Ectodermal cell (in vitro differentiated cells): ENCODE measurements around the gene SLC9C2.
"Not testable (repeated sequence)": the region's sequence is repeated elsewhere in the genome, so short reads cannot be mapped to it uniquely, and the experiment has no call there.

Source experiments
- H3K27ac ChIP-seq: 2 replicates; pipeline ENCODE4 v1.7.0; 2013; ENCODE audit warnings: mild to moderate bottlenecking, low read depth, low read length; ENCODE audit not compliant: insufficient read depth, poor library complexity, severe bottlenecking
- H3K27me3 ChIP-seq: 2 replicates; pipeline ENCODE4 v1.7.0; 2013; ENCODE audit warnings: mild to moderate bottlenecking, low read length; ENCODE audit not compliant: insufficient read depth, control insufficient read depth, poor library complexity, severe bottlenecking
- H3K36me3 ChIP-seq: one replicate; pipeline ENCODE4 v1.7.0; 2013; ENCODE audit warnings: low read length; ENCODE audit not compliant: control insufficient read depth, insufficient read depth
- H3K4me1 ChIP-seq: one replicate; pipeline ENCODE4 v1.7.0; 2013; ENCODE audit warnings: low read length; ENCODE audit not compliant: control insufficient read depth, insufficient read depth
- H3K4me3 ChIP-seq: 2 replicates; pipeline ENCODE4 v1.7.0; 2013; ENCODE audit warnings: low read depth, low read length, control low read depth; ENCODE audit not compliant: insufficient read depth
- H3K9me3 ChIP-seq: 2 replicates; pipeline ENCODE4 v1.7.0; 2013; ENCODE audit warnings: mild to moderate bottlenecking, low read length, moderate library complexity; ENCODE audit not compliant: control insufficient read depth
- WGBS, 2 experiments: methylation state at CpG; one replicate each; pipeline ENCODE4 v1.1.7; 2013; ENCODE audit warnings: missing lambda C conversion rate in 2 of 2; 5-methylcytosine and 5-hydroxymethylcytosine counted together

Gene SLC9C2

DNA sequence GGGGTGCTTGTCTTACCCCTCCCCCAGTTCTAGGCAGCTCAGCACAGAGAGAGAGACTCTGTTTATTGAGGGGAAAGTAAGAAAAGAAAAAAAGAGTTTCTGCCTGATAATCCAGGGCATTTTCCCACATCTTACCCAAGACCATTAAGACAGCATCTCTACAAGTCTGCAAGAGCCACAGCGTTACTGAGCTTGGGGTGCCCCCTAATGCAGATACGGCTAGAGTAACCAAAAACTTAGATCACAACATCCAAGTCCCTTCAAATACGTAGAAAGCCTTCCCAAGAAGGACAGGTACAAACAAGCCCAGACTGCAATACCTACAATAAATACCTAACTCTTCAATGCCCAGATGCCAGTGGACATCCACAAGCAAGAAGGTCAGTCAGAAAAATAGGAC lies 26.0 kb upstream of the SLC9C2 start:
- H3K4me3 ChIP-seq, result no peak overlapping the region
- H3K4me1 ChIP-seq, result no peaks in the 10 kb centered on the region
- H3K9me3 ChIP-seq, result no peaks in the 10 kb centered on the region
- WGBS, 2 experiments, result 87 to 96% methylated on average over 3 of the region's 3 CpGs
- H3K36me3 ChIP-seq, result no peaks in the 10 kb centered on the region
- no peak overlapping the region for H3K27ac ChIP-seq
- H3K27me3 ChIP-seq, result no peaks in the 10 kb centered on the region

DNA sequence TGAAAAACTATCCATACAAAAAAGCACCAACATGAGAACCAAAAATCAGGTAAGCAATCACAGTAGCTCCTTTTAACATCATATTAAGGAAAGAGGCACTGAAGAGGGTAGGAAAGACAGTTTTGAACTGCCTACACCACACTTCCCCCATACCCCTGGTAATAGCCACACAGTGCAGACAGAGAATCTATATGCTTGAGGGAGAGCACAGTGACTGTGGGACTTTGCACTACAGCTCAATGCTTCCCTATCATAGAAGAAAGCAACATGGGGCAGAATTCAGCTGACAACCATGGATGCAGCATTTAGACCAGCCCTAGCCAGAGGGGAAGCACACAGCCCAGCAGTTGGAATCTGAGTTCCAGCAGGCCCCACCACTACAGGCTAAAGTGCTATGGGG lies 24.4 kb upstream of the SLC9C2 start:
- Histone ChIP-seq H3K36me3 (no peaks in the 10 kb centered on the region), H3K4me3 (no peak overlapping the region), H3K9me3 (no peaks in the 10 kb centered on the region), H3K27ac (no peak overlapping the region), H3K27me3 (no peaks in the 10 kb centered on the region), H3K4me1 (no peaks in the 10 kb centered on the region)

GRCh38 chr1:173616859-173617258 lies 14.0 kb upstream of the SLC9C2 start:
- H3K36me3 ChIP-seq, result no peaks in the 10 kb centered on the region
- 88 to 96% methylated on average over 4 of the region's 4 CpGs for WGBS, 2 experiments

GRCh38 chr1:173613086-173613485 lies 10.2 kb upstream of the SLC9C2 start:
- H3K9me3 ChIP-seq, H3K27ac ChIP-seq, H3K4me1 ChIP-seq, H3K4me3 ChIP-seq, H3K36me3 ChIP-seq, H3K27me3 ChIP-seq: not testable (repeated sequence)
- 92 to 95% methylated on average over 32 of the region's 32 CpGs for WGBS, 2 experiments

More at GRCh38 chr1:173616859-173617258, 14.0 kb upstream of the SLC9C2 start:
- H3K27ac ChIP-seq, result no peak overlapping the region
- no peak overlapping the region for H3K4me3 ChIP-seq
- no peaks in the 10 kb centered on the region for H3K27me3 ChIP-seq
- no peaks in the 10 kb centered on the region for H3K9me3 ChIP-seq
- no peaks in the 10 kb centered on the region for H3K4me1 ChIP-seq

DNA sequence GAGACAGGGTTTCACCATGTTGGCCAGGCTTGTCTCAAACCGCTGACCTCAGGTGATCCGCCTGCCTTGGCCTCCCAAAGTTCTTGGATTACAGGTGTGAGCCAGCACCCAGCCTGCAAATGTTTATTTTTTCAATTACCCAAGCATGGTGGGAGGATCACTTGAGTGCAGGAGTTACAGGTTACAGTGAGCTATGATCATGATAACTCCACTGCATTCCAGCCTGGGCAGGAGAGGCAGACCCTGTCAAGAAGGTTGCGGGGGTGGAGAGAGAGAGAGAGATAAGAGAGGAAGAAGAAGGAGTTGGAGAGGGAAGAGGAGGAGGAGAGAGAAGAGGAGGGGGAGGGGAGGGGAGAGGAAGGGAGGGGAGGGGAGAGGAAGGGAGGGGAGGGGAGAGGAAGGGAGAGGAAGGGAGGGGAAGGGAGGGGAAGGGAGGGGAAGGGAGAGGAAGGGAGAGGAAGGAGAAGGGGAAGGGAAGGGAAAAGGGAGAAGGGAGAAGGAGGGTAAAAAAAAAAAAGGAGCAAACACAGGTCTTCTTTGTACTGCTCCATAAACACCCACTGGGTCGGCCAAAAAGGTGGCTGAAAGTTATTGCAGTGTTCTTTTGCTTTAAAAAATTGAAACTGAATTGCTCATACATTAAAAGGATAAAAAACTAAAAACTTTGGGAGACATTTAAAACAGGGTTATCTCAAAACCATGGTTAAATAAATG lies 5.8 kb upstream of the SLC9C2 start:
- H3K27ac ChIP-seq, result no peak overlapping the region
- peaks cover 2% of the 10 kb centered on the region for H3K9me3 ChIP-seq
- no peaks in the 10 kb centered on the region for H3K27me3 ChIP-seq
- no peaks in the 10 kb centered on the region for H3K36me3 ChIP-seq
- no peak overlapping the region for H3K4me3 ChIP-seq
- 90 to 97% methylated on average over 3 to 4 of the region's 4 CpGs for WGBS, 2 experiments
- H3K4me1 ChIP-seq, result no peaks in the 10 kb centered on the region

DNA sequence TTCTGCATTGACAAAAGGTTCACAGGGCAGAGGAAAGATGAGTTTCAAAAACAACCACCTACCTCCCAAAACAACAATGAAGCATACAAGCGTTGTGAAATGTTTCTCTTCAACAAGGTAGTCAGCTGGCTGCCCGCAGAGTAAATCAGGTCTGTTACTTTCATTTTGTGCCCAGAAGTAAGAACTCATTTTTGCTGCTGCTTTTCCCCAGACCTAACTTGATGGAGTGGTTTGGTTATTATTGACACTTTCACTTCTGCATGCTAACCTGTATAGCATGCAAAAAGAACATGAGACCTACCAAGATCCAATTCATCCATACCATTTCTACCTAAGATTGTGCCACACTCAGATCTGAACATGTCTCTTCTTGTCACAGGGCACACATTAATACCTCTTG lies 1.3 kb downstream of the SLC9C2 start:
- 93 to 94% methylated on average over 2 of the region's 2 CpGs for WGBS, 2 experiments
- no peaks in the 10 kb centered on the region for H3K27me3 ChIP-seq

DNA sequence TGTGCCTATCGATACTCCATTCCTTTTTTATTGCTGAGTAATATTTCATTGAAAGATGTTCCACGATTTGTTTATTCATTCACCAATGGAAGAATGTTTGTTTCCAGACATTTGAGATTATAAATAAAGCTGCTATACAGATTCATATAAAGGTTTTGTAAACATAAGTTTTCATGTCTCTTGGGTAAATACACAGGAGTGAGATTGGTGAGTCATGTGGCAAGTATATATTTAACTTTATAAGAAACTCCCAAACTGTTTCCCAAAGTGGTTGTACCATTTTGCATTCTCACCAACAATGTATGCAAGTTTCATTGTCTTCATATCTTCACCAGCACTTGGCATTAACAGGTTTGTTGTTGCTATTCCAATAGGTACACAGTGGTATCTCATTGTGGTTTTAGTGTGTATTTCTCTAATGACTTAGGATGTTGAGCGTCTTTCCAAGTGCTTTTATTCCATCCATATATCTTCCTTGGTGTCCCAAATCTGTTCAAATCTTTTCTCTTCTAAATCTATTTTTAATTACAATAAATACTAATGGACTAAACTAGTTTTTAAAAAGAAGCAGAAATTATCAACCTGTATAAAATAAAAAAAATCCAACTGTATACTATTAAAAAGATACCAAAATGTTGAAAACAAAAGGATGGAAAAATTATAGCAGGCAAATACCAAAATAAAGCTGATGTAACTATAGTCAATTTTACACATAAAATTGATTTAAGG lies 6.6 kb downstream of the SLC9C2 start:
- Histone ChIP-seq H3K4me1 (no peaks in the 10 kb centered on the region), H3K27ac (no peak overlapping the region), H3K27me3 (no peaks in the 10 kb centered on the region), H3K4me3 (no peak overlapping the region), H3K9me3 (no peaks in the 10 kb centered on the region), H3K36me3 (no peaks in the 10 kb centered on the region)
- 100% methylated on average over 1 to 2 of the region's 3 CpGs for WGBS, 2 experiments

More for the DNA sequence above, 1.3 kb downstream of the SLC9C2 start:
- no peaks in the 10 kb centered on the region for H3K9me3 ChIP-seq
- no peaks in the 10 kb centered on the region for H3K4me1 ChIP-seq
- H3K4me3 ChIP-seq, result no peak overlapping the region
- no peaks in the 10 kb centered on the region for H3K36me3 ChIP-seq
- no peak overlapping the region for H3K27ac ChIP-seq

- H3K27ac ChIP-seq, H3K4me3 ChIP-seq, H3K4me1 ChIP-seq, H3K36me3 ChIP-seq, H3K27me3 ChIP-seq, H3K9me3 ChIP-seq: not testable (repeated sequence)
- 95% methylated on average over 5 of the region's 5 CpGs for WGBS, 2 experiments
Observed at GRCh38 chr1:173591138-173591537, 11.7 kb downstream of the SLC9C2 start.

DNA sequence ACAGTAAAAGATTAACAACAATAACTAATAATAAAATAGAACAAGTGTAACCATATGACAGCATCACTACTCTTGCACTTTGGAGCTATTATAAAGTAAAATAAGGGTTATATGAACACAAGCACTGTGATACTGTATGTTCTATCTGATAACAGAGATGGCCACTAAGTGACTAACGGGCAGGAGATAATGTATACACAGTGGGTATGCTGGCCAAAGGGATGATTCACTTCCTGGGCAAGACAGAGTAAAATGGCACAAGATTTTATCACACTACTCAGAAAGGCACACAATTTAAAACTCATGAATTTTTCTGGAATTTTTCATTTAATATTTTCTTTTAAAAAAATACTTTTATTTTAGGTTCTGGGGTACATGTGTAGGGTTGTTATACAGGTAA lies 12.3 kb downstream of the SLC9C2 start:
- Histone ChIP-seq H3K9me3 (no peaks in the 10 kb centered on the region), H3K27ac (no peak overlapping the region), H3K4me3 (no peak overlapping the region), H3K27me3 (no peaks in the 10 kb centered on the region), H3K4me1 (no peaks in the 10 kb centered on the region), H3K36me3 (no peaks in the 10 kb centered on the region)
- 88 to 94% methylated on average over 1 of the region's 1 CpG for WGBS, 2 experiments

- H3K9me3 ChIP-seq, result no peaks in the 10 kb centered on the region
- H3K36me3 ChIP-seq, result no peaks in the 10 kb centered on the region
- H3K4me3 ChIP-seq, result no peak overlapping the region
- no peaks in the 10 kb centered on the region for H3K4me1 ChIP-seq
- no peaks in the 10 kb centered on the region for H3K27me3 ChIP-seq
- 80 to 88% methylated on average over 1 of the region's 1 CpG for WGBS, 2 experiments
- no peak overlapping the region for H3K27ac ChIP-seq
Observed at GRCh38 chr1:173581383-173582079, 21.3 kb downstream of the SLC9C2 start.
